Germinal center (tissue), 1 donor: ENCODE measurements around the gene RNLS.

Experiments used
- DNase-seq: peaks from one replicate; pipeline ENCODE4 v3.0.0; 2012; ENCODE audit warnings: mixed read lengths, low spot score

The RNLS gene

GRCh38 chr10:88256886-88257285 is 326.2 kb downstream of the RNLS start:
- no peak for DNase-seq

- no peak for DNase-seq
Observed at GRCh38 chr10:88256013-88256680, 327.0 kb downstream of the RNLS start.

GRCh38 chr10:88254091-88254490 is 329.0 kb downstream of the RNLS start:
- no peak for DNase-seq

- no peak for DNase-seq
Observed at GRCh38 chr10:88253622-88254021, 329.5 kb downstream of the RNLS start.

- no peak for DNase-seq
Observed at GRCh38 chr10:88253128-88253527, 330.0 kb downstream of the RNLS start.

- no peak for DNase-seq
Observed at GRCh38 chr10:88249450-88249849, 333.7 kb downstream of the RNLS start.

- DNase-seq = no peak
Observed at GRCh38 chr10:88246675-88247074, 336.4 kb downstream of the RNLS start.

GRCh38 chr10:88245974-88246511 is 337.1 kb downstream of the RNLS start:
- DNase-seq = no peak

- no peak for DNase-seq
Observed at GRCh38 chr10:88244781-88245625, 338.1 kb downstream of the RNLS start.

GRCh38 chr10:88243836-88244730 is 339.0 kb downstream of the RNLS start:
- no peak for DNase-seq

GRCh38 chr10:88243202-88243744 is 339.8 kb downstream of the RNLS start:
- no peak for DNase-seq

- DNase-seq = no peak
Observed at GRCh38 chr10:88241501-88241900, 341.6 kb downstream of the RNLS start.

- DNase-seq = no peak
Observed at GRCh38 chr10:88239212-88239611, 343.9 kb downstream of the RNLS start.

- no peak for DNase-seq
Observed at GRCh38 chr10:88238615-88238914, 344.6 kb downstream of the RNLS start.

- no peak for DNase-seq
Observed at GRCh38 chr10:88237896-88238614, 345.1 kb downstream of the RNLS start.

GRCh38 chr10:88236121-88236743 is 346.9 kb downstream of the RNLS start:
- no peak for DNase-seq

- DNase-seq = no peak
Observed at GRCh38 chr10:88234297-88234696, 348.8 kb downstream of the RNLS start.

GRCh38 chr10:88233870-88234269 is 349.2 kb downstream of the RNLS start:
- DNase-seq = no peak

GRCh38 chr10:88232983-88233543 is 350.1 kb downstream of the RNLS start:
- DNase-seq = no peak

GRCh38 chr10:88232029-88232895 is 350.9 kb downstream of the RNLS start:
- DNase-seq = no peak
